GM18507 (cell line): ENCODE results near the gene ATXN7L1.

Experiments
- DNase-seq: peaks from one replicate; pipeline ENCODE4 v3.0.0; 2011; ENCODE audit warnings: low read depth; ENCODE audit not compliant: insufficient read length; ENCODE audit errors: extremely low spot score
- FAIRE-seq: peaks from 2 replicates; lab custom pipeline; 2011; peaks lifted over from hg19 to GRCh38; lab: Jason Lieb, UNC

ATXN7L1 gene

GRCh38 chr7:105662998-105663397, 213.4 kb downstream of the ATXN7L1 start:
- DNase-seq (no peak), FAIRE-seq (no peak)

- no peak for DNase-seq
- FAIRE-seq: no peak
Measured at GRCh38 chr7:105661625-105662024, 214.8 kb downstream of the ATXN7L1 start.

- peak; percentile 73 for FAIRE-seq
- peak; percentile 39 for DNase-seq
Measured at GRCh38 chr7:105656922-105657521, 219.4 kb downstream of the ATXN7L1 start.

GRCh38 chr7:105655500-105656380, 220.7 kb downstream of the ATXN7L1 start:
- DNase-seq: no peak
- FAIRE-seq: no peak

- FAIRE-seq: no peak
- DNase-seq: no peak
Measured at GRCh38 chr7:105655067-105655466, 221.3 kb downstream of the ATXN7L1 start.

GRCh38 chr7:105654095-105654686, 222.2 kb downstream of the ATXN7L1 start:
- no peak for DNase-seq
- no peak for FAIRE-seq

GRCh38 chr7:105653441-105654005, 222.9 kb downstream of the ATXN7L1 start:
- DNase-seq: no peak
- no peak for FAIRE-seq

GRCh38 chr7:105652359-105652993, 223.9 kb downstream of the ATXN7L1 start:
- FAIRE-seq: peak; percentile 26
- DNase-seq: peak; percentile 58

GRCh38 chr7:105651798-105652197, 224.6 kb downstream of the ATXN7L1 start:
- no peak for FAIRE-seq
- no peak for DNase-seq

GRCh38 chr7:105650382-105650970, 225.9 kb downstream of the ATXN7L1 start:
- DNase-seq (no peak), FAIRE-seq (no peak)

- FAIRE-seq: no peak
- no peak for DNase-seq
Measured at GRCh38 chr7:105649727-105650381, 226.5 kb downstream of the ATXN7L1 start.

- DNase-seq (no peak), FAIRE-seq (no peak)
Measured at GRCh38 chr7:105648561-105649401, 227.6 kb downstream of the ATXN7L1 start.

GRCh38 chr7:105647591-105647990, 228.8 kb downstream of the ATXN7L1 start:
- DNase-seq (no peak), FAIRE-seq (no peak)

GRCh38 chr7:105644937-105645336, 231.5 kb downstream of the ATXN7L1 start:
- DNase-seq (no peak), FAIRE-seq (no peak)

GRCh38 chr7:105643851-105644250, 232.5 kb downstream of the ATXN7L1 start:
- FAIRE-seq (no peak), DNase-seq (no peak)

GRCh38 chr7:105643384-105643783, 233.0 kb downstream of the ATXN7L1 start:
- no peak for DNase-seq
- no peak for FAIRE-seq

- FAIRE-seq: no peak
- DNase-seq: no peak
Measured at GRCh38 chr7:105642264-105642663, 234.1 kb downstream of the ATXN7L1 start.
